Fibroblast of lung (primary cell): Measurements from ENCODE around the gene CCDC183.

ENCODE experiments used
- CTCF ChIP-seq, 2 donors: IDR thresholded peaks in 1 of 2; conservative IDR thresholded peaks in 1 of 2; 1 replicate in 1 of 2; 2 replicates in 1 of 2; pipeline ENCODE4 v1.5.1; 2011 to 2012; ENCODE audit warnings: low read length in 2 of 2, control low read depth in 1 of 2, inconsistent platforms in 1 of 2, low read depth in 1 of 2, mild to moderate bottlenecking in 1 of 2
- EZH2 ChIP-seq: IDR thresholded peaks from 2 replicates; pipeline ENCODE4 v1.5.1; 2012; ENCODE audit warnings: low read length, control low read depth, mild to moderate bottlenecking; ENCODE audit errors: missing control alignments

GRCh38 chr9:136803551-136804508 lies 7.7 kb downstream of the CCDC183 start:
- no peak for TF ChIP-seq CTCF (conservative IDR thresholded peaks at IDR 0.05 in 1 of 2, IDR thresholded peaks at IDR 0.05 in 1 of 2; ENCODE audit: low read depth in 1 of 2, low read length in 2 of 2)
- TF ChIP-seq EZH2 = no peak
